Measurements from ENCODE around the gene UBE2F.

GRCh38 chr2:238004077-238004830 is 37.4 kb downstream of the UBE2F start:
- no peak for TF ChIP-seq CTCF (IDR thresholded peaks at IDR 0.05)
- TF ChIP-seq POLR2AphosphoS5 (IDR thresholded peaks at IDR 0.05) = no peak
- TF ChIP-seq POLR2A (IDR thresholded peaks at IDR 0.05) = no peak
